Activated CD4-positive, CD25-positive, alpha-beta regulatory T cell (primary cell): ENCODE results near the gene DYNLT2B.
"Not testable (repeated sequence)": the region's sequence is repeated elsewhere in the genome, so short reads cannot be mapped to it uniquely, and the experiment has no call there.

Experiments used
- DNase-seq, 4 experiments: peaks; one replicate each; lab custom pipeline; 2025; lab: John Stamatoyannopoulos, UW

DYNLT2B gene

DNA sequence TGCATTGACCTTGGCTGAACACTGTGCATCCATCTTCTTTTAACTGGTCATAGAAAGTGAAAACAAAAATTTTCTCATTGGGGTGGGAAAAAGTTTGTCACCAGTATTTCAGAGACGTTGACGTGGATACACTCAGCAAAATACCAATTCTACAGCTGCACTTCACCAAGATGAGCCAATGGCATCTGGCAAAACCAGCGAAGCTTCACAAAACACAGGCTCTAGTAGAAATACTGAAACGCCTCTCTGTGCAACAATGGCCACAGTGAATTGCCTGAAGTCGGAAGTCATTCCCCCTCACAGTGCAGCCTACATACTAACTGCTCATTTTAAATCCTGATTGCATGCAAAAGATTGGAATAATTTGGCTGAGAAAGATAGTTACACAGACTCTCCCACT, 47.5 kb downstream of the DYNLT2B start:
- no peak for DNase-seq

DNA sequence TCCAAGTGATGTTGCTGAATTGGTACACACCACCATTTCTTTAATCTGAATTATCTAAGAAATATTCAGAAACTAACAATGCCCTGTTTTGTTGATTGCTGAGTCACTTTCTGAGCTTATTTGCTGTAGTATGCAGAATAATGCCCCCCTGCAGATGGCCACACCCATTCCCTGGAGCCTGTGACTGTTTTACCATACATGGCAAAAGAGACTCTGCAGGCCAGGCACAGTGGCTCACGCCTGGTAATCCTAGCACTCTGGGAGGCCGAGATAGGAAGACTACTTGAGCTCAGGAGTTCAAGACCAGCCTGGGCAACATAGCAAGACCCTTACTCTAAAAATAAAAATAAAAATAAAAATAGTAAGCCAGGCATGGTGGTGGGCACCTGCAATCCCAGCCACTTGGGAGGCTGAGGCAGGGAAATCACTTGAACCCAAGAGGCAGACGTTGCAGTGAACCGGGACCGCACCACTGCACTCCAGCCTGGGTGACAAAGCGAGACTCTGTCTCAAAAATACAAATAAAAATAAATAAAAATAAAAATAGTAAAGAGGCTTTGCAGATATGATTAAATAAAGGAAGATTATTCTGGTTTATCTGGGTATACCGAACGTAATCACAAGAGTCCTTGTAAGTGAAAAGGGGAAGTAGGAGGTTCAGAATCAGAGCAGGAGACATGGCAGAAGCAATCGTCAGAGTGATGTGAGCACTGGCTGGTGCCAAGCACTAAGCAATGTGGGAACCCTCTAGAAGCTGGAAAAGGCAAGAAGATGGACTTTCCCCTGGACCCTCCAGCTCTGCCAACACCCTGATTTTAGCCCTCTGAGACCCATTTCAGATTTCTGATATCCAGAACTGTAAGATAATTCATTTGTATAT, 49.5 kb downstream of the DYNLT2B start:
- no peak for DNase-seq

GRCh38 chr3:196263819-196264218, 54.2 kb downstream of the DYNLT2B start:
- no peak for DNase-seq

GRCh38 chr3:196260784-196261183, 57.3 kb downstream of the DYNLT2B start:
- DNase-seq = no peak

DNA sequence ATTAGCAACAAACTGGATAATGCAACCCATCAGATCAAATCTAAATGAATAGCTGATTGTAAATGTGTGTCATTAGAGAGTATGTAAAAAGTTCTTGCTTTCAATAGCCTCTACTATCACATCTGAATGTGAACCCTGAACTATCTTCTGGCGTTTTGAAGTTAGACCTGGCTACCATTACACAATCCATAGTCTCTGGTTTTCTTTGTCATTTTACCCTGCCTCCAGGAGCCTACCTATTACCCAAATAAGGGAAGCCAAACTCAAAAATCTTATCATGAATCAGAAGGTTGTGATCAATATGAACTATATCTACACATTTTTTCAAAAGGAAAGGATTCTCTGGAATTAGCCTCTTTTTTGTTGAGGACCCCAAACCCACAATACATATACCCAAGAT, 62.3 kb downstream of the DYNLT2B start:
- no peak for DNase-seq

- DNase-seq = no peak
These were observed 63.4 kb downstream of the DYNLT2B start for GRCh38 chr3:196254376-196255283.

DNA sequence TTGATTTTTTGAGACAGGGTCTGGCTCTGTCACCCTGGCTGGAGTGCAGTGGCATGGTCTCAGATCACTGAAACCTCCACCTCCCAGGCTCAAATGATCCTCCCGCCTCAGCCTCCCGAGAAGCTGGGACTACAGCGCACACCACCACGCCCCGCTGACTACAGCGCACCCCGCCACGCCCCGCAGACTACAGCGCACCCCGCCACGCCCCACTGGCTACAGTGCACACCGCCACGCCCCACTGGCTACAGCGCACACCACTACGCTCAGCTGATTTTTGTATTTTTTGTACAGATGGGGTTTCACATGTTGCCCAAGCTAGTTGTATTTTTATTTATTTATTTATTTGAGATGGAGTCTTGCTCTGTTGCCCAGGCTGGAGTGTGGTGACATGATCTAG, 66.1 kb downstream of the DYNLT2B start:
- DNase-seq = no peak

- no peak for DNase-seq
These were observed 71.3 kb downstream of the DYNLT2B start for GRCh38 chr3:196246612-196247308.

DNA sequence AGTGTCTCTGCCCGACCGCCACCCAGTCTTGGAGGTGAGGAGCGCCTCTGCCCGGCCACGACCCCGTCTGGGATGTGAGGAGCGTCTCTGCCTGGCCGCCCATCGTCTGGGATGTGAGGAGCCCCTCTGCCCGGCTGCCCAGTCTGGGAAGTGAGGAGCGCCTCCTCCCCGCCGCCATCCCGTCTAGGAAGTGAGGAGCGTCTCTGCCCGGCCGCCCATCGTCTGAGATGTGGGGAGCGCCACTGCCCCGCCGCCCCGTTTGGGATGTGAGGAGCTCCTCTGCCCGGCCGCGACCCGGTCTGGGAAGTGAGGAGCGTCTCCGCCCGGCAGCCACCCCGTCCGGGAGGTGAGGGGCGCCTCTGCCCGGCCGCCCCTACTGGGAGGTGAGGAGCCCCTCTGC, 73.9 kb downstream of the DYNLT2B start:
- not testable (repeated sequence) for DNase-seq

GRCh38 chr3:196241704-196242103, 76.3 kb downstream of the DYNLT2B start:
- no peak for DNase-seq
